Measurements from ENCODE around the gene POLDIP2. TPM values are rescaled to one million over a fixed set of nuclear protein-coding genes. Genes with fewer than 3 reads are reported as not detected.

Gene POLDIP2
- total and polyA plus RNA-seq, 7 experiments from 2014 or later, result 27.9 to 89.3 (median 31.1) TPM

- H3K4me3 ChIP-seq (ENCODE audit: low read length), result peak overlapping the region; percentile 78
- DNase-seq, result no peak
These were observed 28.1 kb upstream of the POLDIP2 start for GRCh38 chr17:28385406-28385805.

GRCh38 chr17:28385037-28385400 lies 27.7 kb upstream of the POLDIP2 start:
- Mint-ChIP-seq H3K4me1 (peaks cover 8 to 48% (median 33%) of the 10 kb centered on the region in 7 donors), H3K36me3 (peaks cover 0 to 24% (median 13%) of the 10 kb centered on the region in 5 donors), H3K27ac (peak overlapping the region in 7 of 9 donors; percentile 59 to 88 (median 85)), H3K9me3 (no peaks in the 10 kb centered on the region), H3K27me3 (peaks cover 0 to 10% (median 6%) of the 10 kb centered on the region in 5 donors), H3K4me3 (peak overlapping the region; percentile 88 to 96 (median 94))
- intact Hi-C loops (cut with micrococcal nuclease), result loop anchor here (1.0 to 2.0 kb wide), 2 partner anchors 28 kb away; partner anchors contain the start of gene POLDIP2 (in 2 of the 2)
- Histone ChIP-seq H3K4me1 (ENCODE audit: control insufficient read depth in 2 of 2, insufficient read depth in 2 of 2, low read length in 2 of 2) (peaks cover 6 to 14% of the 10 kb centered on the region in 2 donors), H3K36me3 (ENCODE audit: control insufficient read depth in 2 of 3, insufficient read depth in 3 of 3, low read length in 3 of 3) (peaks cover 0 to 31% (median 4%) of the 10 kb centered on the region in 3 experiments), H3K27ac (ENCODE audit: low read depth, low read length) (peak overlapping the region; percentile 67), H3K9me3 (ENCODE audit: control insufficient read depth in 2 of 3, low read length in 3 of 3) (no peaks in the 10 kb centered on the region), H3K27me3 (ENCODE audit: control insufficient read depth in 2 of 2, insufficient read depth in 2 of 2, low read length in 2 of 2) (no peaks in the 10 kb centered on the region), H3K4me3 (ENCODE audit: low read length) (peak overlapping the region; percentile 78)
- CTCF ChIA-PET, result no interaction called here
- POLR2A ChIA-PET, result interaction anchor here (1.2 to 2.2 kb wide), 5 partner anchors 13 to 214 kb away, joined by 3 to 13 read pairs (median 8); partner anchors contain the start of genes IFT20, POLDIP2, SARM1 and SPAG5
- peak; percentile 17 for ATAC-seq
- no peak for DNase-seq

More at GRCh38 chr17:28385406-28385805, 28.1 kb upstream of the POLDIP2 start:
- Histone ChIP-seq H3K27ac (ENCODE audit: low read depth, low read length) (peak overlapping the region; percentile 67), H3K27me3 (ENCODE audit: control insufficient read depth in 2 of 2, insufficient read depth in 2 of 2, low read length in 2 of 2) (no peaks in the 10 kb centered on the region), H3K36me3 (ENCODE audit: control insufficient read depth in 2 of 3, insufficient read depth in 3 of 3, low read length in 3 of 3) (peaks cover 0 to 35% (median 4%) of the 10 kb centered on the region in 3 experiments), H3K4me1 (ENCODE audit: control insufficient read depth in 2 of 2, insufficient read depth in 2 of 2, low read length in 2 of 2) (peaks cover 6 to 14% of the 10 kb centered on the region in 2 donors), H3K9me3 (ENCODE audit: control insufficient read depth in 2 of 3, low read length in 3 of 3) (no peaks in the 10 kb centered on the region)
- H3K4me3 Mint-ChIP-seq, result peak overlapping the region; percentile 88 to 96 (median 94)
- POLR2A ChIA-PET, result interaction anchor here (0.6 to 2.2 kb wide), 7 partner anchors 9 to 214 kb away, joined by 3 to 13 read pairs (median 3); partner anchors contain the start of genes IFT20, POLDIP2, SPAG5 and TMEM97
- intact Hi-C loops (cut with micrococcal nuclease), result loop anchor here (1.0 to 2.0 kb wide), 2 partner anchors 28 to 29 kb away; partner anchors contain the start of gene POLDIP2 (in 2 of the 2)
- CTCF ChIA-PET, result interaction anchor here (0.7 kb wide), 1 partner anchor 15 kb away, joined by 3 read pairs; no protein-coding TSS in a partner anchor
- H3K4me1 Mint-ChIP-seq, result peaks cover 8 to 48% (median 33%) of the 10 kb centered on the region in 7 donors
- ATAC-seq, result no peak
- no peaks in the 10 kb centered on the region for H3K9me3 Mint-ChIP-seq
- peak overlapping the region in 6 of 9 donors; percentile 54 to 85 (median 73) for H3K27ac Mint-ChIP-seq
- H3K36me3 Mint-ChIP-seq, result peaks cover 1 to 25% (median 17%) of the 10 kb centered on the region in 5 donors
- peaks cover 0 to 8% (median 6%) of the 10 kb centered on the region in 5 donors for H3K27me3 Mint-ChIP-seq

- Histone ChIP-seq H3K27me3 (ENCODE audit: control insufficient read depth in 2 of 2, insufficient read depth in 2 of 2, low read length in 2 of 2) (no peaks in the 10 kb centered on the region), H3K4me1 (ENCODE audit: control insufficient read depth in 2 of 2, insufficient read depth in 2 of 2, low read length in 2 of 2) (peaks cover 6 to 14% of the 10 kb centered on the region in 2 donors), H3K36me3 (ENCODE audit: control insufficient read depth in 2 of 3, insufficient read depth in 3 of 3, low read length in 3 of 3) (peaks cover 0 to 26% (median 4%) of the 10 kb centered on the region in 3 experiments), H3K4me3 (ENCODE audit: low read length) (peak overlapping the region; percentile 78), H3K9me3 (ENCODE audit: control insufficient read depth in 2 of 3, low read length in 3 of 3) (no peaks in the 10 kb centered on the region), H3K27ac (ENCODE audit: low read depth, low read length) (peak overlapping the region; percentile 67)
- Mint-ChIP-seq H3K4me1 (peaks cover 8 to 48% (median 33%) of the 10 kb centered on the region in 7 donors), H3K9me3 (no peaks in the 10 kb centered on the region), H3K27me3 (peaks cover 0 to 10% (median 6%) of the 10 kb centered on the region in 5 donors), H3K36me3 (peaks cover 0 to 19% (median 7%) of the 10 kb centered on the region in 5 donors), H3K4me3 (peak overlapping the region; percentile 88 to 96 (median 94)), H3K27ac (peak overlapping the region; percentile 37 to 88 (median 77))
- peak; percentile 27 to 67 (median 57) for DNase-seq
- intact Hi-C loops (cut with micrococcal nuclease), result loop anchor here (1.0 to 5.0 kb wide), 6 partner anchors 12 to 65 kb away; partner anchors contain the start of genes IFT20 (in 2 of the 2), POLDIP2 (in 2 of the 2), TNFAIP1 (in 2 of the 2) and TMEM97 (in 1 of the 2)
- ChIA-PET POLR2A (interaction anchor here (0.5 to 2.2 kb wide), 8 partner anchors 12 to 755 kb away, joined by 3 to 13 read pairs (median 4); partner anchors contain the start of genes IFT20, POLDIP2, SARM1 and SPAG5), CTCF (interaction anchor here (0.9 kb wide), 2 partner anchors 22 to 227 kb away, joined by 3 read pairs; no protein-coding TSS in a partner anchor)
- peak; percentile 93 for ATAC-seq
These were observed 27.1 kb upstream of the POLDIP2 start for GRCh38 chr17:28384281-28385036.

GRCh38 chr17:28381141-28381825 lies 24.0 kb upstream of the POLDIP2 start:
- H3K4me1 ChIP-seq (ENCODE audit: control insufficient read depth in 2 of 2, insufficient read depth in 2 of 2, low read length in 2 of 2), result peaks cover 6 to 14% of the 10 kb centered on the region in 2 donors
- H3K4me3 Mint-ChIP-seq, result peak overlapping the region in 9 of 10 donors; percentile 12 to 73 (median 34)
- H3K27me3 Mint-ChIP-seq, result peaks cover 0 to 10% (median 6%) of the 10 kb centered on the region in 5 donors
- peaks cover 20 to 44% (median 31%) of the 10 kb centered on the region in 7 donors for H3K4me1 Mint-ChIP-seq
- no peaks in the 10 kb centered on the region for H3K27me3 ChIP-seq (ENCODE audit: control insufficient read depth in 2 of 2, insufficient read depth in 2 of 2, low read length in 2 of 2)
- peaks cover 4 to 12% (median 5%) of the 10 kb centered on the region in 5 donors for H3K36me3 Mint-ChIP-seq
- no peaks in the 10 kb centered on the region for H3K9me3 ChIP-seq (ENCODE audit: control insufficient read depth in 2 of 3, low read length in 3 of 3)
- CTCF ChIA-PET, result interaction anchor here (0.6 to 1.3 kb wide), 2 partner anchors 10 to 23 kb away, joined by 3 read pairs; no protein-coding TSS in a partner anchor
- POLR2A ChIA-PET, result no interaction called here
- H3K27ac ChIP-seq (ENCODE audit: low read depth, low read length), result no peak overlapping the region
- H3K36me3 ChIP-seq (ENCODE audit: control insufficient read depth in 2 of 3, insufficient read depth in 3 of 3, low read length in 3 of 3), result peaks cover 0 to 7% (median 0%) of the 10 kb centered on the region in 3 experiments
- peak in 1 of 9 donors; percentile 22 for DNase-seq
- H3K9me3 Mint-ChIP-seq, result no peaks in the 10 kb centered on the region
- intact Hi-C loops (cut with micrococcal nuclease), result loop anchor here in 1 of 2 donors (5.0 kb wide), 1 partner anchor 36 kb away; no protein-coding TSS in a partner anchor
- peak overlapping the region in 1 of 9 donors; percentile 32 for H3K27ac Mint-ChIP-seq
- no peak for ATAC-seq
- H3K4me3 ChIP-seq (ENCODE audit: low read length), result no peak overlapping the region

- no peak for DNase-seq
- ChIA-PET POLR2A (no interaction called here), CTCF (interaction anchor here (0.6 kb wide), 1 partner anchor 22 kb away, joined by 3 read pairs; no protein-coding TSS in a partner anchor)
- Mint-ChIP-seq H3K4me1 (peaks cover 19 to 32% (median 23%) of the 10 kb centered on the region in 7 donors), H3K27ac (peak overlapping the region in 1 of 9 donors; percentile 71), H3K36me3 (peaks cover 4 to 8% (median 5%) of the 10 kb centered on the region in 5 donors), H3K4me3 (no peak overlapping the region), H3K9me3 (no peaks in the 10 kb centered on the region), H3K27me3 (peaks cover 0 to 10% (median 6%) of the 10 kb centered on the region in 5 donors)
- Histone ChIP-seq H3K27ac (ENCODE audit: low read depth, low read length) (no peak overlapping the region), H3K4me1 (ENCODE audit: control insufficient read depth in 2 of 2, insufficient read depth in 2 of 2, low read length in 2 of 2) (peaks cover 4 to 6% of the 10 kb centered on the region in 2 donors), H3K27me3 (ENCODE audit: control insufficient read depth in 2 of 2, insufficient read depth in 2 of 2, low read length in 2 of 2) (no peaks in the 10 kb centered on the region), H3K36me3 (ENCODE audit: control insufficient read depth in 2 of 3, insufficient read depth in 3 of 3, low read length in 3 of 3) (peaks cover 0 to 7% (median 0%) of the 10 kb centered on the region in 3 experiments), H3K9me3 (ENCODE audit: control insufficient read depth in 2 of 3, low read length in 3 of 3) (no peaks in the 10 kb centered on the region), H3K4me3 (ENCODE audit: low read length) (no peak overlapping the region)
- intact Hi-C loops (cut with micrococcal nuclease), result loop anchor here (5.0 to 10.0 kb wide), 2 partner anchors 37 to 195 kb away; partner anchors contain the start of genes ALDOC (in 1 of the 2) and PIGS (in 1 of the 2)
- ATAC-seq, result no peak
These were observed 22.8 kb upstream of the POLDIP2 start for GRCh38 chr17:28379814-28380801.
